Adipocyte (in vitro differentiated cells): ENCODE data around the gene YBX3.

Experiments used
- DNase-seq: peaks from one replicate; pipeline ENCODE4 v3.0.0-alpha.2; 2015; ENCODE audit warnings: low read depth
- H3K27me3 ChIP-seq: replicated peaks from 2 replicates; pipeline ENCODE4 v1.7.0; 2013; ENCODE audit warnings: mild to moderate bottlenecking, low read length, moderate library complexity; ENCODE audit not compliant: control insufficient read depth, insufficient read depth
- H3K36me3 ChIP-seq: 2 replicates; pipeline ENCODE4 v1.7.0; 2013; ENCODE audit warnings: low read length, mild to moderate bottlenecking, moderate library complexity; ENCODE audit not compliant: control insufficient read depth, insufficient read depth, severe bottlenecking
- H3K4me1 ChIP-seq: 2 replicates; pipeline ENCODE4 v1.7.0; 2013; ENCODE audit warnings: mild to moderate bottlenecking, low read length, moderate library complexity; ENCODE audit not compliant: control insufficient read depth, insufficient read depth
- H3K4me3 ChIP-seq: 2 replicates; pipeline ENCODE4 v1.7.0; 2013; ENCODE audit warnings: mild to moderate bottlenecking, low read length, moderate library complexity
- H3K9ac ChIP-seq: 2 replicates; pipeline ENCODE4 v1.7.0; 2013; ENCODE audit warnings: mild to moderate bottlenecking, low read length, moderate library complexity
- H3K9me3 ChIP-seq: 2 replicates; pipeline ENCODE4 v1.7.0; 2013; ENCODE audit warnings: mild to moderate bottlenecking, low read length, moderate library complexity; ENCODE audit not compliant: control insufficient read depth

The YBX3 gene

GRCh38 chr12:10668526-10668925 is 54.6 kb downstream of the YBX3 start:
- Histone ChIP-seq H3K9me3 (no peaks in the 10 kb centered on the region), H3K27me3 (no peaks in the 10 kb centered on the region), H3K36me3 (no peaks in the 10 kb centered on the region), H3K4me3 (no peak overlapping the region), H3K4me1 (no peaks in the 10 kb centered on the region), H3K9ac (no peak overlapping the region)
- DNase-seq, result no peak

- Histone ChIP-seq H3K9me3 (no peaks in the 10 kb centered on the region), H3K4me3 (no peak overlapping the region), H3K36me3 (no peaks in the 10 kb centered on the region), H3K4me1 (no peaks in the 10 kb centered on the region), H3K9ac (no peak overlapping the region), H3K27me3 (no peaks in the 10 kb centered on the region)
- DNase-seq, result no peak
Observed at GRCh38 chr12:10667581-10667980, 55.5 kb downstream of the YBX3 start.

GRCh38 chr12:10664499-10664898 is 58.6 kb downstream of the YBX3 start:
- Histone ChIP-seq H3K27me3 (no peaks in the 10 kb centered on the region), H3K9me3 (no peaks in the 10 kb centered on the region), H3K4me1 (peaks cover 6% of the 10 kb centered on the region), H3K36me3 (no peaks in the 10 kb centered on the region), H3K4me3 (no peak overlapping the region), H3K9ac (no peak overlapping the region)
- DNase-seq, result no peak

GRCh38 chr12:10663869-10664268 is 59.3 kb downstream of the YBX3 start:
- Histone ChIP-seq H3K27me3 (no peaks in the 10 kb centered on the region), H3K4me1 (peaks cover 6% of the 10 kb centered on the region), H3K9ac (no peak overlapping the region), H3K36me3 (no peaks in the 10 kb centered on the region), H3K4me3 (no peak overlapping the region), H3K9me3 (peaks cover 2% of the 10 kb centered on the region)
- DNase-seq, result no peak

- peak; percentile 14 for DNase-seq
- no peak overlapping the region for H3K4me3 ChIP-seq
- H3K36me3 ChIP-seq, result no peaks in the 10 kb centered on the region
- H3K9me3 ChIP-seq, result peaks cover 11% of the 10 kb centered on the region
- no peaks in the 10 kb centered on the region for H3K27me3 ChIP-seq
- no peak overlapping the region for H3K9ac ChIP-seq
- peaks cover 6% of the 10 kb centered on the region for H3K4me1 ChIP-seq
Observed at GRCh38 chr12:10661338-10661737, 61.8 kb downstream of the YBX3 start.

GRCh38 chr12:10654003-10654402 is 69.1 kb downstream of the YBX3 start:
- peaks cover 11% of the 10 kb centered on the region for H3K9me3 ChIP-seq
- H3K4me3 ChIP-seq, result no peak overlapping the region
- H3K9ac ChIP-seq, result no peak overlapping the region
- DNase-seq, result no peak
- H3K4me1 ChIP-seq, result no peaks in the 10 kb centered on the region
- H3K27me3 ChIP-seq, result no peaks in the 10 kb centered on the region
- no peaks in the 10 kb centered on the region for H3K36me3 ChIP-seq

GRCh38 chr12:10652192-10652591 is 70.9 kb downstream of the YBX3 start:
- H3K36me3 ChIP-seq, result no peaks in the 10 kb centered on the region
- peaks cover 7% of the 10 kb centered on the region for H3K9me3 ChIP-seq
- H3K9ac ChIP-seq, result no peak overlapping the region
- no peaks in the 10 kb centered on the region for H3K27me3 ChIP-seq
- no peak for DNase-seq
- H3K4me1 ChIP-seq, result no peaks in the 10 kb centered on the region
- H3K4me3 ChIP-seq, result no peak overlapping the region
